SK-N-SH treated with all-trans-retinoic acid at 6 μM for 48 hours (cell line): ENCODE results near the gene TRIM58.

Experiments
- CREB5 ChIP-seq: fragments of 250-450 bp; sonication (Bioruptor Pico); IDR thresholded peaks from 2 replicates; pipeline ENCODE4 v1.5.1; 2020; ENCODE audit warnings: low read depth, mild to moderate bottlenecking, moderate library complexity
- CSRNP3 ChIP-seq: fragments of 250-450 bp; sonication (Bioruptor Pico); IDR thresholded peaks from 2 replicates; pipeline ENCODE4 v1.5.1; 2021; ENCODE audit warnings: mild to moderate bottlenecking, moderate library complexity
- ESRRG ChIP-seq: fragments of 250-450 bp; sonication (Bioruptor Pico); IDR thresholded peaks from 2 replicates; pipeline ENCODE4 v1.6.1; 2021; ENCODE audit warnings: mild to moderate bottlenecking
- GLIS3 ChIP-seq: fragments of 250-450 bp; sonication (Bioruptor Pico); IDR thresholded peaks from 2 replicates; pipeline ENCODE4 v1.5.0; 2020; ENCODE audit warnings: mild to moderate bottlenecking, moderate library complexity
- PATZ1 ChIP-seq: fragments of 250-450 bp; sonication (Bioruptor Pico); IDR thresholded peaks from 2 replicates; pipeline ENCODE4 v1.8.0; 2020; ENCODE audit warnings: mild to moderate bottlenecking, moderate library complexity, borderline replicate concordance
- POU6F1 ChIP-seq: fragments of 250-450 bp; sonication (Bioruptor Pico); IDR thresholded peaks from 2 replicates; pipeline ENCODE4 v1.8.0; 2021; ENCODE audit warnings: low read depth, mild to moderate bottlenecking, moderate library complexity, borderline replicate concordance
- RARB ChIP-seq: fragments of 250-450 bp; sonication (Bioruptor Pico); IDR thresholded peaks from 2 replicates; pipeline ENCODE4 v1.8.0; 2021; ENCODE audit warnings: mild to moderate bottlenecking, moderate library complexity
- TCF4 ChIP-seq: fragments of 250-450 bp; sonication (Bioruptor Pico); IDR thresholded peaks from 2 replicates; pipeline ENCODE4 v1.8.0; 2021; ENCODE audit warnings: mild to moderate bottlenecking, moderate library complexity, borderline replicate concordance
- TOX ChIP-seq: fragments of 250-450 bp; sonication (Bioruptor Pico); IDR thresholded peaks from 2 replicates; pipeline ENCODE4 v1.8.0; 2021; ENCODE audit warnings: mild to moderate bottlenecking, moderate library complexity, borderline replicate concordance
- TSHZ2 ChIP-seq: fragments of 250-450 bp; sonication (Bioruptor Pico); IDR thresholded peaks from 2 replicates; pipeline ENCODE4 v1.5.0; 2020; ENCODE audit warnings: mild to moderate bottlenecking, moderate library complexity
- ZC3H10 ChIP-seq: fragments of 250-450 bp; sonication (Bioruptor Pico); IDR thresholded peaks from 2 replicates; pipeline ENCODE4 v1.5.1; 2021; ENCODE audit warnings: mild to moderate bottlenecking, moderate library complexity
- ZFP3 ChIP-seq: fragments of 250-450 bp; sonication (Bioruptor Pico); IDR thresholded peaks from 2 replicates; pipeline ENCODE4 v1.5.0; 2020; ENCODE audit warnings: mild to moderate bottlenecking, moderate library complexity
- ZFP30 ChIP-seq: fragments of 450-650 bp; formaldehyde crosslinking; IDR thresholded peaks from 2 replicates; pipeline ENCODE4 v1.5.0; 2022; ENCODE audit warnings: mild to moderate bottlenecking, moderate library complexity
- ZNF8 ChIP-seq: fragments of 450-650 bp; formaldehyde crosslinking; IDR thresholded peaks from 2 replicates; pipeline ENCODE4 v1.5.0; 2020; ENCODE audit warnings: mild to moderate bottlenecking, moderate library complexity

- TF ChIP-seq ZFP3 (CRISPR knock-in tag) (no peak), ZNF8 (CRISPR knock-in tag) (no peak), ZFP30 (no peak), RARB (CRISPR knock-in tag) (no peak), PATZ1 (CRISPR knock-in tag) (no peak), CSRNP3 (CRISPR knock-in tag) (no peak), TSHZ2 (no peak), CREB5 (CRISPR knock-in tag) (no peak), TCF4 (CRISPR knock-in tag) (no peak), ZC3H10 (CRISPR knock-in tag) (no peak), ESRRG (no peak), POU6F1 (no peak), GLIS3 (no peak), TOX (no peak)
These were observed 15.2 kb upstream of the TRIM58 start, which contains the start of gene OR11L1 for GRCh38 chr1:247841796-247842195.
